Vagina (tissue), 2 donors: Measurements from ENCODE around the gene OR5P2.

ENCODE experiments used
- POLR2AphosphoS5 ChIP-seq, 2 donors: sonication (generic); formaldehyde crosslinking; IDR thresholded peaks; one replicate each; pipeline ENCODE4 v1.9.0; 2017; ENCODE audit warnings: antibody characterized with exemption in 2 of 2, mild to moderate bottlenecking in 2 of 2, low read depth in 1 of 2; ENCODE audit not compliant: insufficient read depth in 1 of 2
- TF ChIP-seq, protein P1 (sequence below), 3 experiments: fragments of 450-650 bp in 2 of 3; fragments of 200-600 bp in 1 of 3; sonication (generic) in 1 of 3; IDR thresholded peaks; one replicate each; pipeline ENCODE4 v1.5.1; 2017 to 2019; ENCODE audit warnings: antibody characterized with exemption in 3 of 3, mild to moderate bottlenecking in 2 of 3, moderate library complexity in 2 of 3

DNA sequence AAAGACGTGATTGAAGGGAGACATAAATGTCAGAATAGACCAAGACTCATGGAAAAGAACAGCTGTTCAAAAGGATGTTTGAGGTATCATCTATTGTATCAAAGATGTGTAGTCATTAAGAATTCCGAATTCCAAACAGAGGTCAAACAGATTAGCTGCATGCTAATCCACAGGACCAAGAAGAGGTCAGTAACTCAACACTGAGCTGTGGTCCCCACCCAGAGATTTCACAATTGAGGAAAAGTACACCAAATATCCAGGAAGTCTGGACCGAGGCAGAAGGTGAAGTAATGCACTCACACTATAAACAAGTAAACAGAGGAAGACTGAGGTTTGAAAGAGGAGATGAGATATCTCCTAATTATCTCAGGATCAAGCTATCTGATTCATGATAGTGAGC is 29.6 kb upstream of the OR5P2 start:
- TF ChIP-seq, protein P1, sequence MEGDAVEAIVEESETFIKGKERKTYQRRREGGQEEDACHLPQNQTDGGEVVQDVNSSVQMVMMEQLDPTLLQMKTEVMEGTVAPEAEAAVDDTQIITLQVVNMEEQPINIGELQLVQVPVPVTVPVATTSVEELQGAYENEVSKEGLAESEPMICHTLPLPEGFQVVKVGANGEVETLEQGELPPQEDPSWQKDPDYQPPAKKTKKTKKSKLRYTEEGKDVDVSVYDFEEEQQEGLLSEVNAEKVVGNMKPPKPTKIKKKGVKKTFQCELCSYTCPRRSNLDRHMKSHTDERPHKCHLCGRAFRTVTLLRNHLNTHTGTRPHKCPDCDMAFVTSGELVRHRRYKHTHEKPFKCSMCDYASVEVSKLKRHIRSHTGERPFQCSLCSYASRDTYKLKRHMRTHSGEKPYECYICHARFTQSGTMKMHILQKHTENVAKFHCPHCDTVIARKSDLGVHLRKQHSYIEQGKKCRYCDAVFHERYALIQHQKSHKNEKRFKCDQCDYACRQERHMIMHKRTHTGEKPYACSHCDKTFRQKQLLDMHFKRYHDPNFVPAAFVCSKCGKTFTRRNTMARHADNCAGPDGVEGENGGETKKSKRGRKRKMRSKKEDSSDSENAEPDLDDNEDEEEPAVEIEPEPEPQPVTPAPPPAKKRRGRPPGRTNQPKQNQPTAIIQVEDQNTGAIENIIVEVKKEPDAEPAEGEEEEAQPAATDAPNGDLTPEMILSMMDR (IDR thresholded peaks at IDR 0.05), result no peak
- no peak for TF ChIP-seq POLR2AphosphoS5 (IDR thresholded peaks at IDR 0.05; ENCODE audit: insufficient read depth in 1 of 2, low read depth in 1 of 2)
